Measurements from ENCODE around the gene BOLA2B.
A peak's percentile ranks its signal among the peaks of the same experiment; 100 is the strongest.
"Not testable (repeated sequence)": the region's sequence is repeated elsewhere in the genome, so short reads cannot be mapped to it uniquely, and the experiment has no call there.

The BOLA2B gene

DNA sequence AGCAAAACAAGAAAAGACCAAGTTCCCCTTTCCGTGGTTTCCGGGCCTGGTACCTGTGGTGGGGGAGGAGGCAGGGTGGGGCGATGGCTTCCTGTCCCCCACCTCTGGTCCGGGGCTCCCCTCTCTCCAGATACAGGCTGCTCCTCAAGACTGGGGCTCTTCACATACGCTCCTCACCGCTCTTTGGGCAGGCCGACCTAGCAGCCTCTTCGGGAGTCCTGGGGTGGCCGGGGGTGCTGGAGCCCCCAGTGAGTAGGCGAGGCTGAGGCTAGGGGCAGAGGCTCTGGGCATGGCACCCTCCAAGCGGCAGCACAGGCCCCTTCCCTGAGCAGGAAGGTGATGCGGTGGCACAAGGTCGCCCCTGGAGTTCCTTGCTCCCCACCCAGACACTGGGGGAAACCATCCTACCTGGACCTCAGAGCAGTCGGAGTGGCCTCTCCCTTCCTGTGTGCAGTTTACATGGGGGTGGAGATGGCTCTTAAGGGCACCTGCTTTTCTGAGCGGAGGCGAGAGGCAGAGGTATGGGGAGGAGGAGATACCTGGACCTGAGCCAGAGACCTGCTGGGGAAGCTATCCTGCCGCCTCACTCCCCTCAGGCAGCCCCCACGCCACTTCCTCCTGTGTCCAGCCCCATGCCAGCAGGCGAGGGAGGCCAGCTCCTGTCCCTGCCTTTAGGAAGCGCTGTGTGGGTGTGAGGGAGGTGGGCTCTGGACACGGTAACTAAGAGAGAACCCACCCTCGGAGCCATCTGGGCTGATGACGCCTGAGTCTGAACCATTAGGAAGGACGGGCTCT is 9.2 kb downstream of the BOLA2B start:
- peak; percentile 85 for DNase-seq

- DNase-seq = peak; percentile 59
These were observed 10.0 kb downstream of the BOLA2B start, which contains the start of gene CORO1A for GRCh38 chr16:30183233-30184095. TSS of gene CORO1A (plus strand) at chr16:30183602. CDS start at chr16:30185210, 1,608 bp downstream.

DNA sequence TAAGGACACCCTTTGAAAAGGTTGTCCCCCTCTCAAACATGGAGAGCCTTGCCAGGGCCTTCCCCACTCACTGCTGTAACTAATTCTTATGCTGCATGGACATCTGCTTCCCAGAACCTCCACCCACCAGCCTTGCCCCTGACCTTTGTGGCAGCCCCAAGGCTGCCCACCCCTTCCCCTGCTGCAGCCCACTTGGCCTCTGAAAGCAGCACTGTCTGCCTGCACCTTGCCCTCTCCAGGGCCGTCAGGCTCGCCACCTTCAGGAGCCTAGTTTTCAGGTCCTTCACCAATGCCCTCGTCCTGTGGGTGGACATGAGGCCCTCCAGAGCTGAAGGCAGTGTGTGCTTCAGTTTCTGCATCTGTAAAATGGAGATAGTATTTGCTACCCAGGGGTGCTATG is 12.7 kb downstream of the BOLA2B start:
- DNase-seq = no peak

DNA sequence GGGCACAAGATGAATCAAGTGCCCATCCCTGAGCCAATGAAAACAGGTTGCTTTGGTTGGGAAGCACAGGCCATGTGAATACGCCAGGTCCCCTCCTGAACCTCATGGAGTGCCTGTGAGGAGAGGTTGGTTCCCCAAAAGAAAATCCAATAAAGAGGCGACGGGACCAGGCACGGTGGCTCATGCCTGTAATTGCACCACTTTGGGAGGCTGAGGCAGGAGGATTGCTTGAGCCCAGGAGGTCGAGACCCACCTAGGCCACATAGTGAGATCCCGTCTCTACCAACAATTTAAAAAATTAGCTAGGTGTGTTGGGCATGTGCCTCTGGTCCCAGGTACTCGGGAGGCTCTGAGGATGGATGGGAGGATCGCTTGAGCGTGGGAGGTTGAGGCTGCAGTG is 13.5 kb downstream of the BOLA2B start:
- DNase-seq = no peak

DNA sequence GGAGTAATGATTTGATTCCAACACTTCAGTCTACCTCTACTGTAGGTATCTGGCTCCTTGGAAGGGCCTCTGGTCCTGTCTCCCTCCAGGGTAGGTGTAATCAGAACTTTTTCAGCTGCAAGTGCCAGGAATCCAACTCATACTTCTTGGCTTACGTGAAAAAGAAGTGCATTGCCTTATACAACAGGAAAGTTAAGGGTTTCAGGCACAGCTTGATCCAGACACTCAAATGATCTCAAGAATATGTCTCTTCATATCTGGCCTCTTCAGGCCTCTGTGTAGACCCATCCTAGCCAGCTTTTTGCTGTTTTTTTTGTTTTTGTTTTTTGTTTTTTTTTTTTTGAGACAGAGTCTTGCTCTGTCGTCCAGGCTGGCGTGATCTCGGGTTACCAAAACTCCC is 14.3 kb downstream of the BOLA2B start:
- no peak for DNase-seq

DNA sequence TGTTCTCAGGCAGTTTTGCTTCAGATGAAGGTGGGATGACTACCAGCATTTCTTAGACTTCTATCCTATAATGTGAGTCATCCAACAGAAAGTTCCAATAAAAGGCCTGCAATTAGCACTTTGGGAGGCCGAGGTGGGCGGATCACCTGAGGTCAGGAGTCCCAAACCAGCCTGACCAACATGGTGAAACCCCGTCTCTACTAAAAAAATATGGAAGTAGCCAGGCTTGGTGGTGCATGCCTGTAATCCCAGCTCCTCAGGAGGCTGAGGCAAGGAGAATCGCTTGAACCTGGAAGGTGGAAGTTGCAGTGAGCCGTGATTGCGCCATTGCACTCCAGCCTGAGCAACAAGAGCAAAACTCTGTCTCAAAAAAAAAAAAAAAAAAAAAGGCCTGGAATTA is 16.6 kb downstream of the BOLA2B start:
- DNase-seq = not testable (repeated sequence)

GRCh38 chr16:30173054-30173453 is 20.4 kb downstream of the BOLA2B start:
- no peak for DNase-seq

DNA sequence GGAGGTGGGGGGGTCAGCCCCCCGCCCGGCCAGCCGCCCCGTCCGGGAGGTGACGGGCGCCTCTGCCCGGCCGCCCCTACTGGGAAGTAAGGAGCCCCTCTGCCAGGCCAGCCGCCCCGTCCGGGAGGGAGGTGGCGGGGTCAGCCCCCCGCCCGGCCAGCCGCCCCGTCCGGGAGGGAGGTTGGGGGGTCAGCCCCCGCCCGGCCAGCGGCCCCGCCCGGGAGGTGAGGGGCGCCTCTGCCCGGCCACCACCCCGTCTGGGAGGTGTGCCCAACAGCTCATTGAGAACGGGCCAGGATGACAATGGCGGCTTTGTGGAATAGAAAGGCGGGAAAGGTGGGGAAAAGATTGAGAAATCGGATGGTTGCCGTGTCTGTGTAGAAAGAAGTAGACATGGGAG is 23.3 kb downstream of the BOLA2B start:
- DNase-seq = not testable (repeated sequence)

DNA sequence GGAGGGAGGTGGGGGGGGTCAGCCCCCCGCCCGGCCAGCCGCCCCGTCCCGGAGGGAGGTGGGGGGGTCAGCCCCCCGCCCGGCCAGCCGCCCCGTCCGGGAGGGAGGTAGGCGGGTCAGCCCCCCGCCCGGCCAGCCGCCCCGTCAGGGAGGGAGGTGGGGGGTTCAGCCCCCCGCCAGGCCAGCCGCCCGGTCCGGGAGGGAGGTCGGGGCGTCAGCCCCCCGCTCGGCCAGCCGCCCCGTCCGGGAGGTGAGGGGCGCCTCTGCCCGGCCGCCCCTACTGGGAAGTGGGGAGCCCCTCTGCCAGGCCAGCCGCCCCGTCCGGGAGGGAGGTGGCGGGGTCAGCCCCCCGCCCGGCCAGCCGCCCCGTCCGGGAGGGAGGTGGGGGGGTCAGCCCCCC is 24.1 kb downstream of the BOLA2B start:
- DNase-seq = not testable (repeated sequence)

- not testable (repeated sequence) for DNase-seq
These were observed 24.7 kb downstream of the BOLA2B start for GRCh38 chr16:30168746-30169145.

DNA sequence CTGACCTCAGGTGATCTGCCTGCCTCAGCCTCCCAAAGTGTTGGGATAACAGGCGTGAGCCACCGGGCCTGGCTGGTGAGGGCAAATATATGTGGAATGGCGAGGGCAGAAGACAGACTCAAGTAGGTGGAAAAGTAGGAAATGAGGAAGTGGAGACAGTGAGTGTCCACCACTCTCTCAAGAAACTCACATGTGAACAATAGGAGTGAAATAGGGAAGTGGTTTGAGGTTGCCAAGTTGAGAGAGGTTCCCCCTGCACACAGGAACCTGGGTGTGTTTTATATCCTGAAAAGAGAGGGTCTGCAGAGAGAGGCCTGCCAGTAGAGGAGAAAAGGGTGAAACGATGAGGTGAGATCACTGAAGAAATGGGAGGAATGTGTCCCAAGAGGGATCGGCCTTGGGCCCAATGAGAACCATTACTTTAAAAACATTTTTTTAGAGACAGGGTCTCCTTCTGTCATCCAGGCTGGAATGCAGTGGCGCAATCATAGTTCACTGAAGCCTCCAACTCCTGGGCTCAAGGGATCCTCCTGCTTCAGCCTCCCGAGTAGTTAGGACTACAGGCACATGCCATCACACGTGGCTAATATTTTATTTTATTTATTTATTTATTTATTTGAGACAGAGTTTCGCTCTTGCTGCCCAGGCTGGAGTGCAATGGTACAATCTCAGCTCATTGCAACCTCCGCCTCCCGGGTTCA is 27.1 kb downstream of the BOLA2B start:
- no peak for DNase-seq

- no peak for DNase-seq
These were observed 29.9 kb downstream of the BOLA2B start for GRCh38 chr16:30163538-30163937.

DNA sequence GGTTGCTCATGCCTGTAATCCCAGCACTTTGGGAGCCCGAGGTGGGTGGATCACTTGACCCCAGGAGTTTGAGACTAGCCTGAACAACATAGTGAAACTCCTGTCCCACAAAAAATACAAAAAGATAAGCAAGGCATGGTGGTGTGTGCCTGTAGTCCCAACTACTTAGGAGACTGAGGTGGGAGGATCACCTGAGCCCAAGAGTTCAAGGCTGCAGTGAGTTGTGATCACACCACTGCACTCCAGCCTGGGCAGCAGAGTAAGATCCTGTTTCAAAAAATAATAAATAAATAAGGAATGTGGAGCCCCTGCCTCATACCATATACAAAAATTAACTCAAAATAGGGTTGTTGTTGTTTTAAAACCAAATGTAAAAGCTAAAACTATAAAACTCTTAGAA is 36.3 kb downstream of the BOLA2B start:
- DNase-seq = no peak

- DNase-seq = no peak
These were observed 38.3 kb downstream of the BOLA2B start for GRCh38 chr16:30155188-30155587.

- DNase-seq = no peak
These were observed 40.9 kb downstream of the BOLA2B start for GRCh38 chr16:30152517-30152916.

- DNase-seq = no peak
These were observed 42.4 kb downstream of the BOLA2B start for GRCh38 chr16:30151091-30151490.

- no peak for DNase-seq
These were observed 44.1 kb downstream of the BOLA2B start for GRCh38 chr16:30149250-30149930.

DNA sequence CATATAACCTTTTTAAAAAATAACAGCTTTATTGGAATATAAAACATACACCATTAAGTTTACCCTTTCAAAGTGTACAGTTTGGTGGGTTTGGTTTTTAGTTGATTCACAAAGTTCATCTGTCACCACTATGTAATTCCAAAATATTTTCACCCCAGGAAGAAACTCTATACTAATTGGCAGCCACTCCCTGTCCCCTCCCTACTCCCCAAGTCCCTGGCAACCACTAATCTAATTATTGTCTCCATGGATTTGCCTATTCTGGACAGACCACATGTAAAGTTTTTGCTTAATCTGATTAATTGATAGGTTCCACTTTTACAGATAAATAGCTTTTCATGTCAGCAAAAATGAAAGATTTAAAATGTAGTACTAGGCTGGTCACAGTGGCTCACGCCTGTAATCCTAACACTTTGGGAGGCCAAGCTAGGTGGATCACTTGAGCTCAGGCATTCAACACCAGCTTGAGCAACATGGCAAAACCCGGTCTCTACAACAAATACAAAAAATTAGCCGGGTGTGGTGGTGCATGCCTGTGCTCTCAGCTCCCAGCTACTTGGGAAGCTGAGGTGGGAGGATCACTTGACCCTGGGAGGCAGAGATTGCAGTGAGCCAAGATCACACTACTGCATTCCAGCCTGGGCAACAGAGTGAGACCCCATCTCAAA is 45.5 kb downstream of the BOLA2B start:
- DNase-seq = no peak

- no peak for DNase-seq
These were observed 47.8 kb downstream of the BOLA2B start for GRCh38 chr16:30145657-30146056.

- DNase-seq = no peak
These were observed 48.5 kb downstream of the BOLA2B start for GRCh38 chr16:30144917-30145316.

DNA sequence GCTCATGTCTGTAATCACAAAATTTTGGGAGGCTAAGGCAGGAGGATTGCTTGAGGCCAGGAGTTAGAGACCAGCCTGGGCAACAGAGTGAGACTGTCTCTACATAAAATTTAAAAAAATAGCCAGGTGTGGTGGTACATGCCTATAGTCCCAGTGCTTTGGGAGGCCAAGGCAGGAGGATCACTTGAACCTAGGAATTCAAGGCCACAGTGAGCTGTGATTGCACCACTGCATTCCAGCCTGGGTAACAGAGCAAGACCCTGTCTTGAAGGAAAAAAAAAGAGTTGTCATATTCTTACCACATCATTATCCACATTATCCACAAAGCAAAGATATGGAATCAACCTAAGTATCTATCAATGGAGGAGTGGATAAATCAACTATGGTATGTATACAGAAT is 49.4 kb downstream of the BOLA2B start:
- DNase-seq = no peak

DNA sequence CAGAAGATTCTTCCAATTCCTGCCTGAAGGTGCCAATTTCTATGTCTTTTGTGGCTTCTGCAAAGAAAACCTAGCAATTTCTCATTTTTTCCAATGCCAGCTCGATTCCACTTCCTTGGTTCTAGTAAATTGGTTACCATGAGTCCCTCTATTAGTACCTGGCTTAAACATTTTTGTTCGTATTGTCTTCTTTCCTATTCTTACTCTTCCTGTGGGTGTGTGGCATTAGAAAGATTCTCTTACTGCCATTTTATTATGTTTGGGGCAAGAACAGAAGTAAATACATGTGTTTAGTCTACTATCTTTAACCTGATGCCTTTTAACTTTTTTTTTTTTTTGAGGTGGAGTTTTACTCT is 50.1 kb downstream of the BOLA2B start:
- no peak for DNase-seq
